NB4 (cell line): Measurements from ENCODE around the gene DNAI7.

Source experiments
- DNase-seq: peaks from one replicate; pipeline ENCODE4 v3.0.0; 2010; ENCODE audit warnings: low read depth
- H3K4me3 ChIP-seq: one replicate; pipeline ENCODE4 v1.5.1; 2011; ENCODE audit warnings: mild to moderate bottlenecking, low read depth, low read length, moderate library complexity
- MAX ChIP-seq: IDR thresholded peaks from 2 replicates; pipeline ENCODE4 v1.6.1; 2011; ENCODE audit warnings: low read depth, low read length
- MYC ChIP-seq: IDR thresholded peaks from 2 replicates; pipeline ENCODE4 v1.6.1; 2011; ENCODE audit warnings: low read depth, low read length
- POLR2A ChIP-seq: IDR thresholded peaks from 2 replicates; pipeline ENCODE4 v1.6.1; 2011; ENCODE audit warnings: mild to moderate bottlenecking; ENCODE audit not compliant: insufficient read length; ENCODE audit errors: extremely low read depth
- TF ChIP-seq, protein P1 (sequence below): IDR thresholded peaks from one replicate; pipeline ENCODE4 v1.5.1; 2012; ENCODE audit warnings: low read depth, low read length

The DNAI7 gene

DNA sequence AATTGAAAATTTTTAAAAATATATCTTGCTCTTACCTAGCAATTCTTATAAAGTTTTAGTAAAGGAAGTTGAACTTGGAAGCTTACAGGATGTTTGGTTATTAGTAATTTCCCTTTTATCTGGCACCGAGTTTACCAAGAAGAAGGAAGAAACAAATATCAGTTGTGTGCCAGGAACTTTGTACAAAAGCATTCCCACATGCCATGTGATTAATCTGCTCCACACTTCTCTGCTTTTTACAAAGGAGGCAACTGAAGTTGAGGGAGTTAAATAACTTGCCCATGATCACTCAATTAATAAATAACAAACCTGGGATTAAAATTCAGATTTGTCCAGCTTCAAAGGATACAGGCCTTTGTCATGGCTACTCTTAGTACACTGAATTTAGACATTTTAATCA is 123.6 kb downstream of the DNAI7 start:
- TF ChIP-seq MYC (no peak), MAX (no peak), POLR2A (no peak)
- TF ChIP-seq, protein P1, sequence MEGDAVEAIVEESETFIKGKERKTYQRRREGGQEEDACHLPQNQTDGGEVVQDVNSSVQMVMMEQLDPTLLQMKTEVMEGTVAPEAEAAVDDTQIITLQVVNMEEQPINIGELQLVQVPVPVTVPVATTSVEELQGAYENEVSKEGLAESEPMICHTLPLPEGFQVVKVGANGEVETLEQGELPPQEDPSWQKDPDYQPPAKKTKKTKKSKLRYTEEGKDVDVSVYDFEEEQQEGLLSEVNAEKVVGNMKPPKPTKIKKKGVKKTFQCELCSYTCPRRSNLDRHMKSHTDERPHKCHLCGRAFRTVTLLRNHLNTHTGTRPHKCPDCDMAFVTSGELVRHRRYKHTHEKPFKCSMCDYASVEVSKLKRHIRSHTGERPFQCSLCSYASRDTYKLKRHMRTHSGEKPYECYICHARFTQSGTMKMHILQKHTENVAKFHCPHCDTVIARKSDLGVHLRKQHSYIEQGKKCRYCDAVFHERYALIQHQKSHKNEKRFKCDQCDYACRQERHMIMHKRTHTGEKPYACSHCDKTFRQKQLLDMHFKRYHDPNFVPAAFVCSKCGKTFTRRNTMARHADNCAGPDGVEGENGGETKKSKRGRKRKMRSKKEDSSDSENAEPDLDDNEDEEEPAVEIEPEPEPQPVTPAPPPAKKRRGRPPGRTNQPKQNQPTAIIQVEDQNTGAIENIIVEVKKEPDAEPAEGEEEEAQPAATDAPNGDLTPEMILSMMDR = no peak
- DNase-seq = no peak
- no peak overlapping the region for H3K4me3 ChIP-seq

GRCh38 chr12:25069224-25069623 is 125.7 kb downstream of the DNAI7 start:
- no peak for TF ChIP-seq MYC
- no peak for TF ChIP-seq MAX
- no peak for TF ChIP-seq POLR2A
- TF ChIP-seq, protein P1 = no peak
- DNase-seq = no peak
- no peak overlapping the region for H3K4me3 ChIP-seq

DNA sequence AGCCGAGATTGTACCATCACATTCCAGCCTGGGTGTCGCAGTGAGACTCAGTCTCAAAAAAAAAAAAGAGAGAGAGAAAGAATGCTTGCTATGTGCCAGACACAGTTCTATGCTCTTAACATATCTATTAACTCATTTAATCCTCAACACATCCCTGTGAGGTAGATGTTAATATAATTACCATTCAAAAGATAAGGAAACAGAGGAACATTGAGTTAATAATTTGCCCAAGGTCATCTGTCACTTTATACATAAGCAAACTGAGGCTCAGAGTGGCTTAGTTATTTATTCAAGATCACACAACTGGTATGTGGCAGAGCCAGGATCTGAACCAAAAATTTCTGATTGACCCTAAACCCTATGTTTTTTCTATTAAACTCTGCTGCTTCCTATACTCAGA is 129.9 kb downstream of the DNAI7 start:
- no peak overlapping the region for H3K4me3 ChIP-seq
- TF ChIP-seq, protein P1 = no peak
- TF ChIP-seq POLR2A (no peak), MYC (no peak), MAX (no peak)
- DNase-seq = no peak

DNA sequence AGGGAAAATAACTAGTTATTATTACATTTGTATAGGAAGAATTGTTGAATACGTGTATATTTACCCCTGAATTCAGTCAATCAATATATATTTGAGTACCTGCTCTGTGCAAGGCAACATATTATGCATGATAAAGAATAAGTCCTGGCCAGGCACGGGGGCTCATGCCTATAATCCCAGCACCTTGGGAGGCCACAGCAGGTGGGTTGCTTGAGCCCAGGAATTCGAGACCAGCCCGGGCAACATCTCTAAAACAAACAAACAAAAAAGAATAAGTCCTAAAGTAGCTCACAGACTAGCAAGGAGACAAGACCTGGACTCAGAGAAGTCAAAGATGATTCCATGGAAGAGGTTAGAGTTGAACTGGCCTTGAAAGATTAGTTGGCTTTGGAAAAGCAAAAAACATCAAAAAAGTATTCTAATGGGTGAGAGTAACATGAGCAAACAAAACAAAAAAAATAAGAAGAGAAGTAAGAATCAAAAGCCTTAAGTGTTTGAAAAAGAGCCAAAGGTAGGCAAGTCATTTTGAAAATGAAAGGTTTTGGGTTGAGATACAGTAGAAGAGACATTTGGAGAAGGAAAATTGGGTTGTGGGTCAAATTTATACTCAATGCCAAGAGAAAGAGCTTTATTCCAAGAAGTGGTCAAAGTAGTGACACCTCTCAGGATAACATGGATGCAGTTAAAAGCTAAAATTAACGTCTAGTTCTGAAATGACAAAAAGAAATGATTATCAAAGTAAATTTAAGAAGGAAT is 130.9 kb downstream of the DNAI7 start:
- H3K4me3 ChIP-seq = no peak overlapping the region
- no peak for DNase-seq
- TF ChIP-seq, protein P1 = no peak

DNA sequence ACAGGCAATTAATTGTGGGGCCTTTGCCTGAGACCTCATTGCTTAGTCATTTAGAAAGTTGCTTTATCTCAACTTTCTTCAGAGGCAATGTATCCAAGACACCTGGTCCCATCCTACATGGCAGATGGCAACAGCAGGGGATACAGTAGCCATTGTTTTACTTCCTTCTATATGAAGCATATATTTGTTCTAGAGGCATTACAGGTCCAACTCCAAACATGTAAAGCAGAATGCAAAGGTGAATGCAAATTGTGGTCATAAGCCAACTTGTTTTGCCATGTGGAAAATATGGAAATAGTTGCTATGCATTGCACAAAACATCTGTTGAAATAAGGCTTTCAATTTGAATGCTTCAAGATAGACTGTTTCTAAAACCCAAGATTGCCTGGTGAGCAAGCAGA is 136.3 kb downstream of the DNAI7 start:
- no peak for DNase-seq
- TF ChIP-seq MAX = no peak
- TF ChIP-seq, protein P1 = no peak
- TF ChIP-seq MYC = peak; percentile 27; the same call in 1 of the 2 replicates
- no peak for TF ChIP-seq POLR2A
- H3K4me3 ChIP-seq = no peak overlapping the region
